Mucosa of descending colon (tissue), 3 donors: ENCODE data around the gene PTF1A. TPM values are rescaled to one million over a fixed set of nuclear protein-coding genes. Genes with fewer than 3 reads are reported as not detected.

Source experiments
- ATAC-seq: fragments of 200-7000 bp; cut with Tn5 transposase; one replicate; pipeline ENCODE4 v1.9.1; 2020; ENCODE audit warnings: mild to moderate bottlenecking, moderate library complexity
- DNase-seq, 3 donors: peaks; one replicate each; pipeline ENCODE4 v3.0.0-alpha.2; 2020
- H3K36me3 ChIP-seq: fragments of 200-600 bp; one replicate; pipeline ENCODE4 v1.8.0; 2021; ENCODE audit warnings: low read depth, mild to moderate bottlenecking
- H3K4me1 ChIP-seq: fragments of 200-600 bp; one replicate; pipeline ENCODE4 v1.8.0; 2021; ENCODE audit warnings: low read depth, mild to moderate bottlenecking
- H3K4me3 ChIP-seq: fragments of 200-600 bp; one replicate; pipeline ENCODE4 v1.8.0; 2021; ENCODE audit warnings: mild to moderate bottlenecking
- H3K9me3 ChIP-seq: fragments of 200-600 bp; one replicate; pipeline ENCODE4 v1.8.0; 2021; ENCODE audit warnings: mild to moderate bottlenecking
- CTCF ChIP-seq: fragments of 200-600 bp; IDR thresholded peaks from one replicate; pipeline ENCODE4 v1.8.0; 2022; ENCODE audit warnings: antibody characterized with exemption, mild to moderate bottlenecking
- intact Hi-C, 2 donors: fragments of 100-400 bp; cut with DNase I in 1 of 2; cut with micrococcal nuclease in 1 of 2; formaldehyde crosslinking; loops; one replicate each; pipeline versions ENCODE4 v1.11.0 to v1.11.1; 2022; cut with DNase I, micrococcal nuclease
- total RNA-seq, 3 donors: library from RNA; stranded (reverse); fragmentation: NEBNext Ultra II Directional in 2 of 3; extraction: Animal tissue kit (Norgen Biotek cat#: 25700) in 2 of 3; gene quantifications; one replicate each; pipeline versions ENCODE4 v1.2.1 to v1.2.4, GENCODE V29; 2021 to 2023
- donor health status: DM: no; HTN: no; CAD: no; lungs with moderate emphysema.
- donor health status: DM: no; HTN: no; CAD: no.
- donor health status: DM: no; HTN: yes; CAD: no.

PTF1A gene
- total RNA-seq, 3 donors from 2014 or later, result not detected

GRCh38 chr10:23174074-23174976 lies 17.8 kb upstream of the PTF1A start:
- H3K36me3 ChIP-seq, result no peaks in the 10 kb centered on the region
- ATAC-seq (no peak), DNase-seq (no peak)
- no peak overlapping the region for H3K4me3 ChIP-seq
- no peak for TF ChIP-seq CTCF
- H3K9me3 ChIP-seq, result no peaks in the 10 kb centered on the region
- H3K4me1 ChIP-seq, result no peaks in the 10 kb centered on the region
- intact Hi-C loops, result no loop called here

- no peak for ATAC-seq
- no peak for TF ChIP-seq CTCF
- no peak for DNase-seq
- H3K4me1 ChIP-seq, result no peaks in the 10 kb centered on the region
- no peaks in the 10 kb centered on the region for H3K36me3 ChIP-seq
- no peaks in the 10 kb centered on the region for H3K9me3 ChIP-seq
- intact Hi-C loops, result no loop called here
- no peak overlapping the region for H3K4me3 ChIP-seq
These were observed 17.1 kb upstream of the PTF1A start for GRCh38 chr10:23174977-23175512.

GRCh38 chr10:23186178-23186577 lies 5.9 kb upstream of the PTF1A start:
- no peaks in the 10 kb centered on the region for H3K4me1 ChIP-seq
- H3K9me3 ChIP-seq, result no peaks in the 10 kb centered on the region
- H3K4me3 ChIP-seq, result no peak overlapping the region
- ATAC-seq, result no peak
- DNase-seq, result no peak
- no peaks in the 10 kb centered on the region for H3K36me3 ChIP-seq
- TF ChIP-seq CTCF, result no peak
- intact Hi-C loops, result no loop called here

- Histone ChIP-seq H3K4me3 (no peak overlapping the region), H3K36me3 (no peaks in the 10 kb centered on the region), H3K4me1 (no peaks in the 10 kb centered on the region), H3K9me3 (no peaks in the 10 kb centered on the region)
- intact Hi-C loops, result no loop called here
- DNase-seq, result no peak
- ATAC-seq, result peak; percentile 25
- no peak for TF ChIP-seq CTCF
These were observed 5.4 kb upstream of the PTF1A start for GRCh38 chr10:23186697-23187096.

GRCh38 chr10:23187155-23187554 lies 5.0 kb upstream of the PTF1A start:
- DNase-seq (no peak), ATAC-seq (no peak)
- no peak for TF ChIP-seq CTCF
- intact Hi-C loops, result no loop called here
- Histone ChIP-seq H3K4me1 (peaks cover under 1% of the 10 kb centered on the region), H3K36me3 (no peaks in the 10 kb centered on the region), H3K4me3 (no peak overlapping the region), H3K9me3 (no peaks in the 10 kb centered on the region)
